GM18508 (cell line): ENCODE results near the gene SORCS2.

Source experiments
- ATAC-seq: cut with Tn5 transposase; IDR thresholded peaks from one replicate; pipeline ENCODE4 v1.9.1; 2021; ENCODE audit warnings: moderate number of reproducible peaks; ENCODE audit not compliant: insufficient read depth, unreplicated experiment

Gene SORCS2

DNA sequence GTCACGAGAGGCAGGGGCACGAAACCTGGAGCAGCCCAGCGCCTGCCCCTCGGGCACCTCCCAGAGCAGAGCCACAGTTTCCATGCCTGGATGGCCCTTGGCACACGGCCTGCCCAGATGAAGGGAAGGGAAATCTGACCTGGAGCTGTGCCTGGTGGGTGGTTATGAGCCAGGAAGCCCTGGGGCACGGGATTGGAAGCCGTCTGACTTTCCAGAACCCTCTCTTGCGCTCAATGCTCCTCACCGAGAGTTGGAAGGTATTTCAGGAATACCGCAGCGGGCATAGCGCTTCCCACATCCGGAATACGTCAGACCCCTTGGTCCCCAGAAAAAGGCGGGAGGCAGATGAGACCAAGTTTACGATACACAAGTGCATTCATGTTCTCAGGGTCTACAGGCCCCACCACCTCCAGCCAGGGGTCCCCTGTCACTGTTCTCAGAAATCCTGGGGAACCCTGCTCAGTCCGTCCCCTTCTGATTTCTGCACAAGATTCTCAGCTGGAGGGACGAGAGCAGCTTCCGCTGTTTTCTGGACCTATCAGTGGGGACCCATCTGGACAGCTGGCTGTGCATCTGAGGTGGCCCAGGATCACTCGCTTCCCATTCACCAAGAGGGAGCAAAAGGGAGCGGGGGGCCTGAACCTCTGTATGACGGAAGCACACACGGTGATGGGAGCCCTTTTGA, 574.5 kb downstream of the SORCS2 start:
- no peak for ATAC-seq

GRCh38 chr4:7767526-7767925, 575.2 kb downstream of the SORCS2 start:
- ATAC-seq: no peak

DNA sequence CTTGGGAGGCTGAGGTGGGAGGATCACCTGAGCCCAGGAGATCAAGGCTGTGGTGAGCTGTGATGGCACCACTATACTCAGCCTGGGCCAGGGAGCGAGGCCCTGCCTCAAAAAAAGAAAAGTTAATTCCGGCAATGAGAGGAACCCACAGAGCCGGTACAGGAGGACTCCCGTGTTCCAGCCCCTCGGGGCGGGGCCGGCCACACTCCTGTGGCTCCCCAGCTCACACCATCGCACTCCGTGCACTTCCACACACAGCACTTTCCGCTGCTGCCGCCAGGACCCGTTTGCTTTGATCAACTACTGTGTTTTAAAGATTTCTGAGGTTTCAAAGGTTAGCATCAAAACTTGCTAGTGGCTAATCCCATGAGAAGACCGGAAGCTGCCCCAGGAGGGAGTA, 575.6 kb downstream of the SORCS2 start:
- no peak for ATAC-seq

GRCh38 chr4:7768736-7769135, 576.4 kb downstream of the SORCS2 start:
- ATAC-seq: no peak

GRCh38 chr4:7769396-7770223, 577.3 kb downstream of the SORCS2 start:
- no peak for ATAC-seq

- ATAC-seq: no peak
These were observed 578.1 kb downstream of the SORCS2 start for GRCh38 chr4:7770224-7771050.

- ATAC-seq: no peak
These were observed 578.7 kb downstream of the SORCS2 start for GRCh38 chr4:7771056-7771455.

DNA sequence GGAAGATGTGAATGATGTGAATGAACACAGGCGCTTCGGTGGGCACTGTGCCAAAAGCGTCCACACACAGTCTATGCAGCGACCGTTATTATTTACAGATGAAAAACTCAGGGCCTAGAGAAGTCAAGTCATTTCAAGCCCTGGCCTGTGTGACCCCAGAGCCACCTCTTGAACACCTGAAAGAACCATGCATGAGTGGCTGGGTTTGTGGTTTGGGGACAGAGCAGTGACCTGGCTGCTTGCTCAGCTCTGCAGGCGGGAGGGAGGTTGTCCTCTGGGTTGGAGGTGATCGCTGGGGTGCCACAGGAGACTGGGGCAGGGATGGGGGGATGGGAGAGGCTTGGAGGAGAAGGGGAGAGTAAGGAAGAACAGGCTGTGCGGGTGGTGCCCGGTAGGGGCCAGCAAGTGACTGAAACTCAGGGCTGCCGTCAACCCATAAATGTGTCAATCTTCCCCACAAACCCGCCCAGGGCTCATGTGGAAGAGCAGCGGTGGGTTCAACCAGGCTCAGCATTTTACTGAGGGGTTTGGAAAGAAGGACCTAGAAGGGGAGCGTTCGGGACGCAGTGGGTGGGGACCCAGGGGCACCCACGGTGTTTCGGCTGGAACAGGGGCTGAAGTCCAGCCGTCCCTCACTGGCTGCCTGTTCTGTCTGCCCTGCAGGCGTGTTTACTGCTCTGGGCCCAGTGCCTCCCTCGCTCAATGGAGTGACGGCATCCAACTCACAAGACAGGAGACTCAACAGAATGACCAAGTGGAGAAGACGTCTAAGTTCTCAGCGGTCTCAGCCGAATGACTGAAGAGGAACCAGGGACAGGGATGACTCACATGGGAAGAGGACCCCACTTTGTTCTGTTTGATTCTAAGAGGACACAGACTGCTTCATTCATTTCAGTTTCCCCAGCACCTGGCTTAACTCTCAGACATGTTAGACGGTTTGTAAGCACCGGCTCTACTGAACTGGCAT, 579.5 kb downstream of the SORCS2 start:
- peak; percentile 80 for ATAC-seq

- ATAC-seq: no peak
These were observed 580.5 kb downstream of the SORCS2 start for GRCh38 chr4:7772711-7773385.

- ATAC-seq: no peak
These were observed 581.3 kb downstream of the SORCS2 start for GRCh38 chr4:7773401-7774180.

GRCh38 chr4:7774301-7775294, 582.3 kb downstream of the SORCS2 start:
- no peak for ATAC-seq

GRCh38 chr4:7775396-7775795, 583.1 kb downstream of the SORCS2 start:
- no peak for ATAC-seq

DNA sequence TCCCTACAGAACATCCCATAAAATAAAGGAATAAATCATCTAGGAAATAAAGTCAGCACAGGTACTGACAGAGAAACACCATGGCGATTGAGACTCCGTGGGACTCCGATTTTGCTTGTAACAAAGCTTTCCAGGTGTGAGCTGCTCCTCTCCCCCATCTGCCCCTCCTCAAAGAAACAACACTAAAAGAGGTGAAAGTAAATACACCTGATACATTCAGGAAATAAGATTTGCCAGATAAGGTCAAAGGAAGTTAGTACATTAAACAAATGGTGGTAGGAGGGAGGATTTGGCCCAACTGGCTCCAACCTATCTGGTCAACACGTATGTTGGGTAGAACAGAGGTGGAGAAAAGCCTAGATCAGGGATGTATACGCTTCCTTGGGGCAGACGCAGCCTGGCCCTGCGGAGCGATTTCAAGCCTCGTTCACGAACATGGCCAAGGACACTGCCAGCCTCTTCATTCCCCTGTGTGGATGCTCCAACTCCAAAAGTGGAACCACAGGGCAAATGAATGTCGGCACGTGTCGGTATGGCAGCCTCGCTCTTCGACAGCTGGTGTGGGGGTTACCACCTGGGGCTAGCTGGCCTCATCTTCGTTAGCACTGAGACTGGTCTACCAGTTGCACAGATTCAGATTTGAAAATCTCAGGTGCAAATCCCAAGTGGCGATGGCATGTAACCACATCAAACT, 584.8 kb downstream of the SORCS2 start:
- ATAC-seq: no peak

DNA sequence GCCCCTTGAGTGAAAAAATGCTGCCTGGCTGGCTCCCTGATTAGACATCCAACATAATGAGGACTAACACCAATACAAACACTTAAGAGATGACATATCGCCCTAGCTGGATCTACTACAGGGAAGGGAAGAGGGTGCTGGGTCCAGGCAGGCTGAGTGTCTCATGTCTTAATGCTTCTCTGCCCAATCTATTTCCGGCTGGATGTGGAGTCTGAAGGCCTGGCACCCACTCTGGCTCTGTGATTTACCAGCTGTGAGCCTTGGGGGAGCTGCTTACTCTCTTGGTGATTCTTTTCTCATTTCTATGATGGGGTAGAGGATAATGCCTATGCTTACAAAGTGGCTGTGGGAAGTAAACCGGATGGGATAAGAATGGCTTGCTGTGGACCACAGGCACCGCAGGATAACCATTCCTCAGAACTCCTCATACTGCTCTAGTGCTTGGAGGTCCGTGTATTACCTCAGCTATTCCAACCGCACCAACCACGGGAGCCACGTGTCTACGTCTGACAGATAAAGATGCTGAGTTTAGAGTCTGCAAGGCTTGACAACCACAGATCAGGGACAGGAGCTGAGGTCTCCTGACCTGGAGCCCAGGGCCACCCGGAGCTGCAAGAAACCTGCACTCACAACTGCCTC, 585.7 kb downstream of the SORCS2 start:
- no peak for ATAC-seq

- no peak for ATAC-seq
These were observed 586.4 kb downstream of the SORCS2 start for GRCh38 chr4:7778510-7779431.
